ENCODE measurements around the gene SLPI. TPM values are rescaled to one million over a fixed set of nuclear protein-coding genes. Genes with fewer than 3 reads are reported as not detected.

The SLPI gene
- total and polyA plus RNA-seq, 2 donors (not counting 3 experiments of a cell fraction or from before 2014, with no cell fraction given), result not detected

- Histone ChIP-seq H3K79me2 (ENCODE audit: control insufficient read depth, insufficient read depth, low read length) (no peaks in the 10 kb centered on the region), H3K9ac (replicated peaks; ENCODE audit: extremely low read depth, insufficient read depth, low read length) (no peak overlapping the region), H3K4me3 (replicated peaks in 1 of 3; ENCODE audit: insufficient read depth in 1 of 3, low read depth in 1 of 3, low read length in 3 of 3) (no peak overlapping the region), H4K20me1 (replicated peaks; ENCODE audit: control insufficient read depth, extremely low read depth, insufficient read depth, low read length) (no peaks in the 10 kb centered on the region), H3K4me2 (ENCODE audit: insufficient read depth, low read length) (no peak overlapping the region), H2AFZ (ENCODE audit: low read depth, low read length) (no peak overlapping the region), H3K9me1 (replicated peaks; ENCODE audit: control insufficient read depth, extremely low read depth, insufficient read depth, low read length) (no peaks in the 10 kb centered on the region), H3K9me3 (replicated peaks; ENCODE audit: control insufficient read depth, insufficient read depth, low read length) (no peaks in the 10 kb centered on the region), H3K27me3 (ENCODE audit: control insufficient read depth in 2 of 2, insufficient read depth in 2 of 2, low read length in 2 of 2) (peaks cover 7 to 15% of the 10 kb centered on the region in 2 experiments), H3K36me3 (ENCODE audit: control insufficient read depth in 2 of 2, extremely low read depth in 1 of 2, insufficient read depth in 2 of 2, low read length in 2 of 2) (no peaks in the 10 kb centered on the region), H3K4me1 (ENCODE audit: control insufficient read depth, extremely low read depth, insufficient read depth, low read length) (no peaks in the 10 kb centered on the region), H3K27ac (ENCODE audit: insufficient read depth, low read depth, low read length) (no peak overlapping the region)
- ChIA-PET POLR2A (no interaction called here), CTCF (no interaction called here)
- no TSS peak for BruUV-seq (replicated peaks)
- TF ChIP-seq POLR2AphosphoS5 (IDR thresholded peaks at IDR 0.05; ENCODE audit: insufficient read depth, low read depth, low read length) (no peak), GATA2 (IDR thresholded peaks at IDR 0.05; ENCODE audit: insufficient read depth, insufficient read length, low read depth, low read length) (no peak), MAX (IDR thresholded peaks at IDR 0.05; ENCODE audit: insufficient read depth, insufficient read length) (no peak), MYC (IDR thresholded peaks at IDR 0.05; ENCODE audit: low read depth, low read length) (no peak)
- dilution Hi-C loops (cut with MboI; ENCODE audit: extremely low pct_ligation_motif_present, low sequenced_read_pairs) (no loop called here), intact Hi-C loops (cut with micrococcal nuclease) (no loop called here)
- FAIRE-seq (no peak), DNase-seq (ENCODE audit: low read depth, low spot score) (no peak)
These were observed 9.3 kb upstream of the SLPI start for GRCh38 chr20:45263556-45264266.

DNA sequence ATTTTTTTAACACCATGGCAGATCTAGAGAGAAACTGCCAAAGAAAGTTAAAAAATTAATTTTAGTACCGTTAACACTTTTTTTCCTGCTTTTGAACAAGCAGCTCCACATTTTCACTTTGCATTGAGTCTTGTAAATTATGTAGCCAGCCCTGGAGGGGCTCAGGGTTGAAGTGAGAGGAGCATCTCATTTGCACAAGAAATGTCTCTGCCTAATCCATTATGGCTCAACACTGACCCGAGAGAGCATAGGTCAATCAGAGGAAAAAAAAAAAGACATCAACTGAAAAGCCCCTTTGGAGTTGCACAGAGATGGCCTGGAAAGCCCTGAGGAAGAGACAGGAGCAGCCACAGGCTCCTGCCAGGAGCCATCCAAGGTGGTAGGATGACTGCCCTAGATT is 4.3 kb upstream of the SLPI start:
- dilution Hi-C loops (cut with MboI; ENCODE audit: extremely low pct_ligation_motif_present, low sequenced_read_pairs) (no loop called here), intact Hi-C loops (cut with micrococcal nuclease) (no loop called here)
- POLR2A ChIA-PET, result no interaction called here
- H2AFZ ChIP-seq (ENCODE audit: low read depth, low read length), result no peak overlapping the region
- no peaks in the 10 kb centered on the region for H3K79me2 ChIP-seq (ENCODE audit: control insufficient read depth, insufficient read depth, low read length)
- no peak overlapping the region for H3K4me2 ChIP-seq (ENCODE audit: insufficient read depth, low read length)
- H4K20me1 ChIP-seq (replicated peaks; ENCODE audit: control insufficient read depth, extremely low read depth, insufficient read depth, low read length), result no peaks in the 10 kb centered on the region
- H3K9me3 ChIP-seq (replicated peaks; ENCODE audit: control insufficient read depth, insufficient read depth, low read length), result no peaks in the 10 kb centered on the region
- no peak overlapping the region for H3K4me3 ChIP-seq (replicated peaks in 1 of 3; ENCODE audit: insufficient read depth in 1 of 3, low read depth in 1 of 3, low read length in 3 of 3)
- no TSS peak for BruUV-seq (replicated peaks)
- H3K27me3 ChIP-seq (ENCODE audit: control insufficient read depth in 2 of 2, insufficient read depth in 2 of 2, low read length in 2 of 2), result peaks cover 2% of the 10 kb centered on the region in 2 experiments
- H3K36me3 ChIP-seq (ENCODE audit: control insufficient read depth in 2 of 2, extremely low read depth in 1 of 2, insufficient read depth in 2 of 2, low read length in 2 of 2), result no peaks in the 10 kb centered on the region
- FAIRE-seq (no peak), DNase-seq (ENCODE audit: low read depth, low spot score) (no peak)
- H3K4me1 ChIP-seq (ENCODE audit: control insufficient read depth, extremely low read depth, insufficient read depth, low read length), result no peaks in the 10 kb centered on the region
- CTCF ChIA-PET, result interaction anchor here (0.9 to 1.0 kb wide), 2 partner anchors 32 to 35 kb away, joined by 3 read pairs; no protein-coding TSS in a partner anchor
- no peak overlapping the region for H3K27ac ChIP-seq (ENCODE audit: insufficient read depth, low read depth, low read length)
- H3K9ac ChIP-seq (replicated peaks; ENCODE audit: extremely low read depth, insufficient read depth, low read length), result no peak overlapping the region
- no peak for TF ChIP-seq POLR2A (IDR thresholded peaks at IDR 0.05; ENCODE audit: low read depth, low read length)
- TF ChIP-seq POLR2AphosphoS5 (IDR thresholded peaks at IDR 0.05; ENCODE audit: insufficient read depth, low read depth, low read length), result no peak
- no peak for TF ChIP-seq CTCF (IDR thresholded peaks at IDR 0.05; ENCODE audit: extremely low read depth in 1 of 2, insufficient read depth in 1 of 2, low read depth in 1 of 2, low read length in 2 of 2)
- TF ChIP-seq GATA2 (IDR thresholded peaks at IDR 0.05; ENCODE audit: insufficient read depth, insufficient read length, low read depth, low read length), result no peak
- no peak for TF ChIP-seq MAX (IDR thresholded peaks at IDR 0.05; ENCODE audit: insufficient read depth, insufficient read length)
- TF ChIP-seq EZH2 (IDR thresholded peaks at IDR 0.05; ENCODE audit: borderline replicate concordance, low read depth, low read length, severe bottlenecking), result no peak
- no peak for TF ChIP-seq FOS (IDR thresholded peaks at IDR 0.05; ENCODE audit: borderline replicate concordance, insufficient read depth, low read length)
- no peak for TF ChIP-seq JUN (IDR thresholded peaks at IDR 0.05; ENCODE audit: borderline replicate concordance, insufficient read depth, insufficient read length, low read depth)
- H3K9me1 ChIP-seq (replicated peaks; ENCODE audit: control insufficient read depth, extremely low read depth, insufficient read depth, low read length), result no peaks in the 10 kb centered on the region

Measured in endothelial cell of umbilical vein (primary cell).